ENCODE measurements around the gene ACVRL1.

ACVRL1 gene

DNA sequence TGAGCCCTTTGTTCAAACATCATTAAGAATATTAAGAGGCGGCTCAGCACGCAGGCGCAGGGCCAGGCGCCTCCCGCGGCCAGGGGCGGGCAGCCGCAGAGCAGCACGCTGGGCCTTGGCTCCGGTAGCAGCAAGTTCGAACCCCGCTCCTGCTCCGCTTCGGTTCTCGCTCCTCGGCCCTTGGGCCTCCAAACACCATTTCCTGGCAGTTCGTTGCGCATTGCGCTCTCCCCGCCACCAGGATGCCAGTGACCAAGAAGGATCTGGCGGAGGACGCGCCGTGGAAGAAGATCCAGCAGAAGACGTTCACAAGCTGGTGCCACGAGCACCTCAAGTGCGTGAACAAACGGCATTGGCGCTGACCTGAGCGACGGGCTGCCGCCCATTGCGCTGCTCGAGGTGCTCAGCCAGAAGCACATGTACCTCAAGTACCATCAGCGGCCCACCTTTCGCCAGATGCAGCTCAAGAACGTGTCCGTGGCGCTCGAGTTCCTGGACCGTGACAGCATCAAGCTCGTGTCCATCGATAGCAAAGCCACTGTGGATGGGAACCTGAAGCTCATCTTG lies 6.9 kb upstream of the ACVRL1 start:
- DNase-seq: no peak

DNA sequence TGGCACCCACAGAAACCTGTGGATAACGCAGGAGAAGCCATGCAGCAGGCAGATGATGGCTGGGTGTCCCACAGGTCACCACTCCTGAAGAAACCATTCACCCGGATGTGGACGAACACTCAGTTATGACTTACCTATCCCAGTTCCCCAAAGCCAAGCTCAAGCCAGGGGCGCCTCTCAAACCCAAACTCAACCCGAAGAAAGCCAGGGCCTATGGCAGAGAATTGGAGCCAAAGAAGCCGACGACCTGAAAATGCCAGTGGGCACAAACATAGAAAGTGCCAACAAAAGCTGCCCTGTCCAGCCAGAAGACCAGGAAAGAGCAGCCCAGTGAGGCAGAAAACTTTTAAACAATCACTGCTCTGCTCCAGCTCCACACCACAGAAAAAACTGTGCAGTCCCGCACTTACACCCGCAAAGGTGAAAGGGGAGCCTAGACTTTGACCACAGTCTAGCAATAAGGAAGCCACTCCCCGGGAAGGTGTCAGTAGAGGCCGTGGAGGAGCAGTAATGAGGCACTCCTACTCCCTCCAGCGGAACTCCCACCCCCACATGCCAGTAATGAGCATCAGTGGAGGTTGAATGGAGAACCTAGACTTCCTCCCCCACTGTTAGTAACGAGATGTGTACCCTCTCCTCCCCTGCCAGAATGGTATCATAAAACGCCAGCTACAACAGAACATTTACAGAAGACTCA lies 6.0 kb upstream of the ACVRL1 start:
- no peak for DNase-seq

DNA sequence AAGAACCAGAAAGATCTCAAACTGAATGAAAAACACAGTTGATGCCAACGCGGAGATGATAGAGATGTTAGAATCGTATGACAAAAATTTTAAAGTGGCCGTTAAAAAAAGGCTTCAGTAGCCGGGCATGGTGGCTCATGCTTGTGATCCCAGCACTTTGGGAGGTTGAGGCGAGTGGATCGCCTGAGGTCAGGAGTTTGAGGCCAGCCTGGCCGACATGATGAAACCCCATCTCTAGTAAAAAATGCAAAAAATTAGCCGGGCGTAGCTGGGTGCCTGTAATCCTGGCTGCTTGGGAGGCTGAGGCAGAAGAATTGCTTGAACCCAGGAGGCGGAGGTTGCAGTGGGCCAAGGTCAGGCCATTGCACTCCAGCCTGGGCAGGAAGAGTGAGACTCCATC lies 5.4 kb upstream of the ACVRL1 start:
- no peak for DNase-seq

DNA sequence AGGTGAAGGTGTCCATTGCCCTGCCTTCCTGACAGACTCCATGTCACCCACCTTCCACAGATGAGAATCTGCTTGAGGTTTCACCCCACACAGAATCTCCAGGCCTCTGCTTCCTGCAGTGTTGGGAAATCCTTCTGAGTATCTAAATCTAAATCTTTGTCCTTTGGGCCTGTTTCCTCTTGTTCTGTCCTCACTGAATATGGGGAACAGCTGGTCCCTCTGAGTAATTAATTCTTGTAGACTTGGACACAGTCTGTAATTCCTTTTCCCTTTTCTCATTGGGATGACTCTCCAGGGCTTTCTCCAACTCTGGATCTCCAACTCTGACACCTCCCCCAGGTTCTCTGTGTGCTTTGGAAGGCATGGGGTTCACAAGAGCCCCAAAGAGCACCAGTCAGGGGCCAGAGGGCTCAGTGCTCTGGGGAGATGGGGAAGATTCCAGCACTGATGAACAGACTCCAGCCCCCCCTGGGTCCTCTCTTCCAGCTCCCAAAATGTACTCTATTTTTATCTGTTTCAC lies 2.3 kb upstream of the ACVRL1 start:
- no peak for DNase-seq

- DNase-seq: no peak
These were observed 1.6 kb upstream of the ACVRL1 start for GRCh38 chr12:51905471-51906429.

- DNase-seq: no peak
These were observed 748 bp upstream of the ACVRL1 start for GRCh38 chr12:51906430-51907082.

- DNase-seq: no peak
These were observed 637 bp downstream of the ACVRL1 start for GRCh38 chr12:51907856-51908425.

GRCh38 chr12:51908876-51909592 lies 1.7 kb downstream of the ACVRL1 start:
- DNase-seq: no peak

- DNase-seq: no peak
These were observed 2.9 kb downstream of the ACVRL1 start for GRCh38 chr12:51910168-51910567.

- DNase-seq: no peak
These were observed 3.4 kb downstream of the ACVRL1 start for GRCh38 chr12:51910691-51911090.

GRCh38 chr12:51911307-51911706 lies 4.0 kb downstream of the ACVRL1 start:
- no peak for DNase-seq

DNA sequence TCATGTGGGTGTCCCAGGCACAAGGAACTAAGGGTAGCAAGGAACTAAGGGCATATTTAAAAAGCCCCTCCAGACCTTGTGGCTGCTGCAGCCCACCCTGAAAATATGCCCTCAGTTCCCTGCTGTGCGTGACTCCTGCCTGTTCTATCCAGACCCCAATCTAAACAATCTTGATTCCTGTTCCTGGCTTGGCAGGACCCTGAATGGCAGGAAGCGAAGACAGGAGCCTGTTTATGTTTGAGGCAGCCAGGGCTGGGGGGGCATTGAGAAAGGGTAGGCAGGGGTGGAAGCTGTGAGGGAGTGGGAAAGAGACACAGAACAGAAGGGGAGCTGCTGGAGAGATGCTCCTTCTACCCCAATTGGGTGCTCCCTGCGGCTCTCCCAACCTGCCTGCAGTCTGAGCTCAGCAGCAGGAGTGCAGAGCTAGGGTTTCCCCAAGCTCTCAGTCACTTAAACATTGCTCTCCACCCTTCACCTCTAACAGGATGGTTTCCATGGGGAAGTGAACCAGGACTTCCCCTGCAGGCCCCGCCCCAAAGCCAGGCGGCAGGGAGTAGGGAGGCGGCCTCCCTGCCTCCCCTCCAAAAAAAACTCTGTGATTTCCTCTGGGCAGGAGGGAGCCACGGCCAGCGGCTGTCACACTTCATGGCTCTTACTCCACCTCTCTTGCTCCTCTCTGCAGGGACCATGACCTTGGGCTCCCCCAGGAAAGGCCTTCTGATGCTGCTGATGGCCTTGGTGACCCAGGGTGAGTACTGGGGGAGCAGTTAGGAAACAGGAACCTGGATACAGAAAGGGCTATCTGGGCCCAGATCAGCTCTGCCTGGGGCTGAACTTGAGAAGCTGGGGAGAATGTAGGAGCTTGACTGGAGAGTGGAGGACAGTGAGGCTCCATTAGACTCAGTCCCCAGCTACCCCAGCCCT lies 4.7 kb downstream of the ACVRL1 start:
- DNase-seq: no peak

GRCh38 chr12:51913071-51914033 lies 6.0 kb downstream of the ACVRL1 start:
- DNase-seq: no peak

- no peak for DNase-seq
These were observed 7.0 kb downstream of the ACVRL1 start for GRCh38 chr12:51914034-51914923.

DNA sequence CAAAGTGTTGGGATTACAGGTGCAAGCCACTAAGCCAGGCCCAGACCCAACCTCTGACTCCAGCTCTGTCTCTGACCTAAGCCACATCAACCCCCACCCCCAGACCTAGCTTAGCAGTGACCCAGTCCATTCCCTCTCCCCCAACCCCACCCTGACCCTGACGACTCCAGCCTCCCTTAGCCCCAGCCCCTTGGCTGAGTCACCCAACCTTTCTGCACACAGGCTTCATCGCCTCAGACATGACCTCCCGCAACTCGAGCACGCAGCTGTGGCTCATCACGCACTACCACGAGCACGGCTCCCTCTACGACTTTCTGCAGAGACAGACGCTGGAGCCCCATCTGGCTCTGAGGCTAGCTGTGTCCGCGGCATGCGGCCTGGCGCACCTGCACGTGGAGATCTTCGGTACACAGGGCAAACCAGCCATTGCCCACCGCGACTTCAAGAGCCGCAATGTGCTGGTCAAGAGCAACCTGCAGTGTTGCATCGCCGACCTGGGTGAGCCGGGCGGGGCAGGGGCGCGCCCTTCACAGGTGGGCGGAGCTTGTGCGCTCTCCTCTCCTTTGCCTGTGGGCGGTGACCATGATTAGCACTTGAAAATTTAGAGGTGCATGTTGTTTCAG lies 7.8 kb downstream of the ACVRL1 start:
- no peak for DNase-seq

DNA sequence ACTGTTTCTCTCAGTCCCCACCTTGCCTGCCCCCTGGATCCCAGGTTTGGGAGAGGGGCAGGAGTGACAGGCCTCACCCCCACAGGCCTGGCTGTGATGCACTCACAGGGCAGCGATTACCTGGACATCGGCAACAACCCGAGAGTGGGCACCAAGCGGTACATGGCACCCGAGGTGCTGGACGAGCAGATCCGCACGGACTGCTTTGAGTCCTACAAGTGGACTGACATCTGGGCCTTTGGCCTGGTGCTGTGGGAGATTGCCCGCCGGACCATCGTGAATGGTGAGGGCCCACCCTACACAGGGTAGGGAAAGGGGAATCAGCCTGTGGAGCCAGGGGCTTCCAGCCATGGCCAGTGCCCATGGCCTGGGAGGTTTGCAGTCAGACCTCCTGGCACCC lies 8.6 kb downstream of the ACVRL1 start:
- DNase-seq: no peak

- DNase-seq: no peak
These were observed 9.8 kb downstream of the ACVRL1 start for GRCh38 chr12:51917041-51917590.
